Mesothelial cell of epicardium (in vitro differentiated cells): Measurements from ENCODE around the gene ANKRD33B. TPM values are rescaled to one million over a fixed set of nuclear protein-coding genes. Genes with fewer than 3 reads are reported as not detected.

Source experiments
- DNase-seq, 2 experiments: peaks; one replicate each; pipeline ENCODE4 v3.0.0; 2021; ENCODE audit warnings: low spot score in 2 of 2; ENCODE audit not compliant: unreplicated experiment in 2 of 2
- H3K27ac Mint-ChIP-seq: 2 replicates; pipeline ENCODE4 v1.8.0; 2021; ENCODE audit warnings: mixed read lengths
- H3K27me3 Mint-ChIP-seq: 2 replicates; pipeline ENCODE4 v1.8.0; 2021; ENCODE audit warnings: low read depth, mixed read lengths
- H3K36me3 Mint-ChIP-seq: 2 replicates; pipeline ENCODE4 v1.8.0; 2021; ENCODE audit warnings: mixed read lengths
- H3K4me1 Mint-ChIP-seq: 2 replicates; pipeline ENCODE4 v1.8.0; 2021; ENCODE audit warnings: mixed read lengths
- H3K4me3 Mint-ChIP-seq: 2 replicates; pipeline ENCODE4 v1.8.0; 2021; ENCODE audit warnings: mild to moderate bottlenecking, moderate library complexity, mixed read lengths
- H3K9me3 Mint-ChIP-seq: 2 replicates; pipeline ENCODE4 v1.8.0; 2021; ENCODE audit warnings: mixed read lengths
- total RNA-seq: library from RNA; stranded (reverse); gene quantifications from 3 replicates; pipeline ENCODE4 v1.2.1, GENCODE V29; 2021
- TF ChIP-seq, protein P1 (sequence below): fragments of 200-600 bp; sonication (generic); IDR thresholded peaks from one replicate; pipeline ENCODE4 v1.5.0; 2021; ENCODE audit warnings: antibody characterized with exemption; ENCODE audit not compliant: unreplicated experiment

ANKRD33B gene
- total RNA-seq, 1 donor from 2014 or later: 3.8 TPM

DNA sequence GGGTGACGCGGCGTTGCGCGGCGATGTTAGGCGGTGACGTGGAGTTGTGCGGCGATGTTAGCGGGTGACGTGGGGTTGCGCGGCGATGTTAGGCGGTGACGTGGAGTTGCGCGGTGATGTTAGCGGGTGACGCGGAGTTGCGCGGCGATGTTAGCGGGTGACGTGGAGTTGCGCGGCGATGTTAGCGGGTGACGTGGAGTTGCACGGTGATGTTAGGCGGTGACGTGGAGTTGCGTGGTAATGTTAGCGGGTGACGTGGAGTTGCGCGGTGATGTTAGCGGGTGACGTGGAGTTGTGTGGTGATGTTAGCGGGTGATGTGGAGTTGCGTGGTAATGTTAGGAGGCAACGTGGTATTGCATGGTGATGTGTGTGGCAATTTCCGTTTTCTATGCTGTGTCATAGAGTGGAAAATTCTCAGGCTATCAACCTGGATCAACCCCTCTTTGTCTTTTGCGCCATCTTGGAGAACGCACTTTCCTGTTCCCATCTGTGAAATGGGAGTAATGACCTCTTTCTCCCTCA lies 76.0 kb downstream of the ANKRD33B start:
- TF ChIP-seq, protein P1, sequence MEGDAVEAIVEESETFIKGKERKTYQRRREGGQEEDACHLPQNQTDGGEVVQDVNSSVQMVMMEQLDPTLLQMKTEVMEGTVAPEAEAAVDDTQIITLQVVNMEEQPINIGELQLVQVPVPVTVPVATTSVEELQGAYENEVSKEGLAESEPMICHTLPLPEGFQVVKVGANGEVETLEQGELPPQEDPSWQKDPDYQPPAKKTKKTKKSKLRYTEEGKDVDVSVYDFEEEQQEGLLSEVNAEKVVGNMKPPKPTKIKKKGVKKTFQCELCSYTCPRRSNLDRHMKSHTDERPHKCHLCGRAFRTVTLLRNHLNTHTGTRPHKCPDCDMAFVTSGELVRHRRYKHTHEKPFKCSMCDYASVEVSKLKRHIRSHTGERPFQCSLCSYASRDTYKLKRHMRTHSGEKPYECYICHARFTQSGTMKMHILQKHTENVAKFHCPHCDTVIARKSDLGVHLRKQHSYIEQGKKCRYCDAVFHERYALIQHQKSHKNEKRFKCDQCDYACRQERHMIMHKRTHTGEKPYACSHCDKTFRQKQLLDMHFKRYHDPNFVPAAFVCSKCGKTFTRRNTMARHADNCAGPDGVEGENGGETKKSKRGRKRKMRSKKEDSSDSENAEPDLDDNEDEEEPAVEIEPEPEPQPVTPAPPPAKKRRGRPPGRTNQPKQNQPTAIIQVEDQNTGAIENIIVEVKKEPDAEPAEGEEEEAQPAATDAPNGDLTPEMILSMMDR: no peak

DNA sequence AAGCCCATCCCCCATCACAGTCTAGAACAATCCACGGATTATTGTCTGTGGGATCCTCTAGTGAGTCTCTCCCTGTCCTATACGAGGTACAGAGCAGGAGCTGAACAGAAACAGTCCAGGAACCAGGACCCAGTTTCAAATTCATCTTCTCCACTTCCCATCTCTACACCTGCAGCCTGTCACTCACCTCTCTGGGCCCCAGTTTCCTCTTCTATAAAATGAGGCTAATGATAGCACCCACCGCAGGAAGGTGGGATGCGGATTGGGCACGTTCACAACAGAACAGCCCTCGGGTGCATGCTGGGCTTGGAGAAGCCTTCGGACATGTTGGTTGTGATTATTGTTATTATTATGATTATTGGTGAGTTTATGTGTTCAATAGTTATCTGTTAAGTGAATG lies 78.5 kb downstream of the ANKRD33B start:
- Mint-ChIP-seq H3K36me3 (peaks cover 7% of the 10 kb centered on the region), H3K27ac (no peak overlapping the region), H3K4me3 (no peak overlapping the region), H3K4me1 (no peaks in the 10 kb centered on the region), H3K9me3 (peaks cover 12% of the 10 kb centered on the region), H3K27me3 (no peaks in the 10 kb centered on the region)
- DNase-seq: no peak
- TF ChIP-seq, protein P1: no peak

More for the DNA sequence above, 76.0 kb downstream of the ANKRD33B start:
- Mint-ChIP-seq H3K27ac (no peak overlapping the region), H3K9me3 (peaks cover 12% of the 10 kb centered on the region), H3K27me3 (peaks cover 2% of the 10 kb centered on the region), H3K36me3 (peaks cover 7% of the 10 kb centered on the region), H3K4me1 (no peaks in the 10 kb centered on the region), H3K4me3 (no peak overlapping the region)
- no peak for DNase-seq

DNA sequence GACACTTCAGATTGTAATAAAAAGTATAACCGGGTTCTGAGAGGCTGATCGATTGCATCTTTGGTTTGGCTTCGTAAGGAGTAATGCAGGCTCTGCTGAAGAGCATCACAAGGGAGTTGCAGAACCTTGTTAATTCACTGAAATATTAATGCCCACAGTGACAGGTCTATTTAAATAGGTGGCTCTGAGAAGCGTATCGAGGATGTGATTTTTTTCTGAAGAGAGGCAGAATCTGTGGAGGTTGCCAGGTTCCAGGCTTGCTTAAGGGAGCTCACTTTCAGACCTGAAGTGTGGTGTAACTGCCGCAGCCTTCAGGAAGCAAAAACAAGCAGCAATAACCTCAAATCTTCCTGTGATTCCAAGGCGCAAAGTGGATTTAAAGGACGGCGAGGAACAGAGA lies 80.3 kb downstream of the ANKRD33B start:
- Mint-ChIP-seq H3K27me3 (no peaks in the 10 kb centered on the region), H3K36me3 (peaks cover 7% of the 10 kb centered on the region), H3K9me3 (peaks cover 8% of the 10 kb centered on the region), H3K4me1 (no peaks in the 10 kb centered on the region), H3K27ac (no peak overlapping the region), H3K4me3 (no peak overlapping the region)
- TF ChIP-seq, protein P1: no peak
- DNase-seq: no peak

DNA sequence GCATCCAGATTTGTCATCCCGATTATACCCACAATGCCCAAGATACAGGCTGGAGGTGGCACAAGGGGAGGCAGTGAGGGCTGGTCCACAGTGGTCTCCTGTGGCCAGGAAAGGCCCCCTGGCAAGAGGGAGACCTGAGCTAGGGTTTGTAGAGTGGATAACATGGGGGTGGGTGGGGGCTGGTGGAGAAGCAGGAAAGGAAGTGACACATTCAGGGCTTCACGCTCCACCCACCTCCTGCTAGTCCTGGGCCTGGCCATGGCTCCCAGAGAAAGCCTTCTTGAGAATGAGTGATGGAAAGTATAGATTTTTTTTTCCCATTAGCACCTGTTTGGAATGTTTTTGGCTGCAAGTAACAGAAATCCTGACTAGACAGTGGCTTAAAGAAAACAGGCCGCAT lies 81.3 kb downstream of the ANKRD33B start:
- no peak overlapping the region for H3K27ac Mint-ChIP-seq
- TF ChIP-seq, protein P1: no peak
- no peak overlapping the region for H3K4me3 Mint-ChIP-seq
- H3K9me3 Mint-ChIP-seq: peaks cover 6% of the 10 kb centered on the region
- H3K36me3 Mint-ChIP-seq: peaks cover 5% of the 10 kb centered on the region
- H3K27me3 Mint-ChIP-seq: no peaks in the 10 kb centered on the region
- no peaks in the 10 kb centered on the region for H3K4me1 Mint-ChIP-seq
- DNase-seq: no peak

DNA sequence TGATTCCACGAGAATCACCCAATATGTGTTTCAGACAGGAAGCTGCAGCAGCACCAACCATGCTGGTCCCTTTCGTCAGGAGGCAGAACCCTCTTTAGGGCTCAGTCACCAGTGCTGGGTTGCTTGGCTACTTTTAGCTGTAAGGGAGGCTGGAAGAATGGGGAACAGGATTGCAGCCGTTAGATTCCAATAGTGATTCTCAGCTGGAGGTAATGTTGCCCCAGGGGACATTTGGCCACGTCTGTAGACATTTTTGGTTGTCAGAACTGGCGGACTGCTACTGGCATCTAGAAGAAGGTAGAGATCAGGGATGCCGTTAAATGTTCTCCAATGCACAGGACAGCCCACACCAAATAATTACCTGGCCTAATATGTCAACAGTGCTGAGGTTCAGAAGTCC lies 81.8 kb downstream of the ANKRD33B start:
- no peak for DNase-seq
- TF ChIP-seq, protein P1: no peak
- no peak overlapping the region for H3K27ac Mint-ChIP-seq
- no peaks in the 10 kb centered on the region for H3K27me3 Mint-ChIP-seq
- peaks cover under 1% of the 10 kb centered on the region for H3K36me3 Mint-ChIP-seq
- H3K4me1 Mint-ChIP-seq: no peaks in the 10 kb centered on the region
- H3K4me3 Mint-ChIP-seq: no peak overlapping the region
- peaks cover 1% of the 10 kb centered on the region for H3K9me3 Mint-ChIP-seq

DNA sequence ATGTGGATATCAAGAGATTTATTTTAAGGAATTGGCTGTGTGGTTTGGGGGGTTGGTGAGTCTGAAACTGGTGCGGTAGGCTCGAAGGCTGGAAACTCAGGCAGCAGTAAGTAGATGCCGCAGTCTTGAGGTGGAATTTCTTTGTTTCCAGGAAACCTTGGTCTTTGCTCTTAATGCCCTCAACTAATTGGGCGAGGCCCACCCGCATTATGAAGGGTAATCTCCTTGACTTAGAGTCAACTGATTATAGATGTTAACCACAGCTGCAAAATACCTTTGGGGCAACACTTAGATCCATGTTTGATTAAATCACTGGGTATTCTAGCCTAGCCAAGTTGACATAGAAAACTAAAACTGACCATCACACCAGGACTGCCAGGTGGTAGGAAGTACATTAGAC lies 83.8 kb downstream of the ANKRD33B start:
- Mint-ChIP-seq H3K4me1 (no peaks in the 10 kb centered on the region), H3K9me3 (no peaks in the 10 kb centered on the region), H3K36me3 (no peaks in the 10 kb centered on the region), H3K27ac (no peak overlapping the region), H3K4me3 (no peak overlapping the region), H3K27me3 (no peaks in the 10 kb centered on the region)
- no peak for DNase-seq
- TF ChIP-seq, protein P1: no peak
